Neural cell (in vitro differentiated cells): ENCODE results near the gene DDX25. TPM values are rescaled to one million over a fixed set of nuclear protein-coding genes. Genes with fewer than 3 reads are reported as not detected.

Experiments
- H2AFZ ChIP-seq: fragments of 200-600, 300-800 bp; sonication (generic), shearing (Covaris generic); 2 replicates; pipeline ENCODE4 v1.6.0; 2014; ENCODE audit warnings: low read depth, mild to moderate bottlenecking, antibody characterized with exemption, low read length, moderate library complexity
- H3F3A ChIP-seq: fragments of 200-600 bp; shearing (Covaris generic); 2 replicates; pipeline ENCODE4 v1.6.1; 2016; ENCODE audit warnings: mild to moderate bottlenecking, moderate library complexity, mixed read lengths, antibody characterized with exemption, low read length; ENCODE audit not compliant: insufficient read depth, poor library complexity, severe bottlenecking
- H3K27ac ChIP-seq: fragments of 200-600, 300-800 bp; sonication (generic), shearing (Covaris generic); 2 replicates; pipeline ENCODE4 v1.5.1; 2014; ENCODE audit warnings: mild to moderate bottlenecking, low read length, moderate library complexity
- H3K27me3 ChIP-seq: fragments of 300-800, 200-600 bp; sonication (generic), shearing (Covaris generic); 2 replicates; pipeline ENCODE4 v1.6.0; 2014; ENCODE audit warnings: mild to moderate bottlenecking, low read depth, low read length, moderate library complexity; ENCODE audit not compliant: insufficient read depth
- H3K36me3 ChIP-seq: fragments of 300-800, 200-600 bp; sonication (generic), shearing (Covaris generic); 2 replicates; pipeline ENCODE4 v1.5.1; 2014; ENCODE audit warnings: mild to moderate bottlenecking, antibody characterized with exemption, low read length, moderate library complexity; ENCODE audit not compliant: insufficient read depth
- H3K4me2 ChIP-seq: fragments of 300-800, 200-600 bp; sonication (generic), shearing (Covaris generic); 2 replicates; pipeline ENCODE4 v1.6.0; 2014; ENCODE audit warnings: mild to moderate bottlenecking, low read length
- H3K4me3 ChIP-seq: fragments of 300-800, 200-600 bp; sonication (generic), shearing (Covaris generic); 2 replicates; pipeline ENCODE4 v1.5.1; 2014; ENCODE audit warnings: mild to moderate bottlenecking, low read length, moderate library complexity
- H3K79me2 ChIP-seq: fragments of 200-600 bp; shearing (Covaris generic); replicated peaks from 2 replicates; pipeline ENCODE4 v1.6.0; 2014; ENCODE audit warnings: mild to moderate bottlenecking, low read length, moderate library complexity; ENCODE audit not compliant: insufficient read depth
- H3K9ac ChIP-seq: fragments of 300-800, 200-600 bp; sonication (generic), shearing (Covaris generic); 2 replicates; pipeline ENCODE4 v1.6.1; 2016; ENCODE audit warnings: mild to moderate bottlenecking, low read length, mixed read lengths
- H3K9me2 ChIP-seq: fragments of 200-600 bp; shearing (Covaris generic); 2 replicates; pipeline ENCODE4 v1.6.1; 2016; ENCODE audit warnings: mild to moderate bottlenecking, low read length, mixed read lengths; ENCODE audit not compliant: insufficient read depth
- H3K9me3 ChIP-seq: fragments of 200-600, 300-800 bp; sonication (generic), shearing (Covaris generic); 2 replicates; pipeline ENCODE4 v1.6.1; 2016; ENCODE audit warnings: mild to moderate bottlenecking, mixed run types, low read length, moderate library complexity, mixed read lengths
- H4K20me1 ChIP-seq: fragments of 200-600 bp; shearing (Covaris generic); 2 replicates; pipeline ENCODE4 v1.6.1; 2016; ENCODE audit warnings: mild to moderate bottlenecking, mixed run types; ENCODE audit not compliant: insufficient read depth
- CTCF ChIP-seq: fragments of 450-650 bp; IDR thresholded peaks from 2 replicates; pipeline ENCODE4 v1.5.1; 2014; ENCODE audit warnings: antibody characterized with exemption, mild to moderate bottlenecking, moderate library complexity; ENCODE audit not compliant: poor library complexity, severe bottlenecking
- EP300 ChIP-seq: fragments of 450-650 bp; conservative IDR thresholded peaks from 2 replicates; pipeline ENCODE4 v1.6.1; 2014; ENCODE audit warnings: antibody characterized with exemption, mild to moderate bottlenecking, moderate library complexity; ENCODE audit not compliant: poor library complexity, severe bottlenecking
- EZH2 ChIP-seq: fragments of 200-600, 300-800 bp; shearing (Covaris generic), sonication (generic); IDR thresholded peaks from 2 replicates; pipeline ENCODE4 v1.6.1; 2014; ENCODE audit warnings: antibody characterized with exemption, low read length, borderline replicate concordance, mild to moderate bottlenecking; ENCODE audit not compliant: insufficient read depth, poor library complexity, severe bottlenecking
- MXI1 ChIP-seq: fragments of 450-650 bp; conservative IDR thresholded peaks from 2 replicates; pipeline ENCODE4 v1.6.1; 2014; ENCODE audit warnings: antibody characterized with exemption, mild to moderate bottlenecking; ENCODE audit not compliant: poor library complexity, severe bottlenecking
- POLR2AphosphoS5 ChIP-seq: IDR thresholded peaks from 2 replicates; pipeline ENCODE4 v1.6.1; 2012
- RAD21 ChIP-seq: fragments of 450-650 bp; conservative IDR thresholded peaks from 2 replicates; pipeline ENCODE4 v1.6.1; 2014; ENCODE audit warnings: antibody characterized with exemption, mild to moderate bottlenecking, moderate library complexity
- SMC3 ChIP-seq: fragments of 450-650 bp; conservative IDR thresholded peaks from 2 replicates; pipeline ENCODE4 v1.6.1; 2014; ENCODE audit warnings: antibody characterized with exemption, mild to moderate bottlenecking, moderate library complexity; ENCODE audit not compliant: poor library complexity
- TAF1 ChIP-seq: IDR thresholded peaks from 2 replicates; pipeline ENCODE4 v1.6.1; 2012; ENCODE audit warnings: low read depth
- polyA plus RNA-seq: library from polyadenylated mRNA; depleted of rRNA; stranded (reverse); fragments of >200 nt; gene quantifications from 2 replicates; pipeline ENCODE4 v1.2.3, GENCODE V29; 2014
- TF ChIP-seq, protein P1 (sequence below): IDR thresholded peaks from 2 replicates; pipeline ENCODE4 v1.6.1; 2012; ENCODE audit warnings: borderline replicate concordance

Gene DDX25
- polyA plus RNA-seq, 1 donor from 2014 or later: 66.4 TPM

GRCh38 chr11:125930076-125930450 is 25.8 kb downstream of the DDX25 start:
- H3K4me3 ChIP-seq: no peak overlapping the region
- no peaks in the 10 kb centered on the region for H4K20me1 ChIP-seq
- TF ChIP-seq SMC3: no peak
- no peak for TF ChIP-seq CTCF
- no peak for TF ChIP-seq MXI1
- TF ChIP-seq, protein P1, sequence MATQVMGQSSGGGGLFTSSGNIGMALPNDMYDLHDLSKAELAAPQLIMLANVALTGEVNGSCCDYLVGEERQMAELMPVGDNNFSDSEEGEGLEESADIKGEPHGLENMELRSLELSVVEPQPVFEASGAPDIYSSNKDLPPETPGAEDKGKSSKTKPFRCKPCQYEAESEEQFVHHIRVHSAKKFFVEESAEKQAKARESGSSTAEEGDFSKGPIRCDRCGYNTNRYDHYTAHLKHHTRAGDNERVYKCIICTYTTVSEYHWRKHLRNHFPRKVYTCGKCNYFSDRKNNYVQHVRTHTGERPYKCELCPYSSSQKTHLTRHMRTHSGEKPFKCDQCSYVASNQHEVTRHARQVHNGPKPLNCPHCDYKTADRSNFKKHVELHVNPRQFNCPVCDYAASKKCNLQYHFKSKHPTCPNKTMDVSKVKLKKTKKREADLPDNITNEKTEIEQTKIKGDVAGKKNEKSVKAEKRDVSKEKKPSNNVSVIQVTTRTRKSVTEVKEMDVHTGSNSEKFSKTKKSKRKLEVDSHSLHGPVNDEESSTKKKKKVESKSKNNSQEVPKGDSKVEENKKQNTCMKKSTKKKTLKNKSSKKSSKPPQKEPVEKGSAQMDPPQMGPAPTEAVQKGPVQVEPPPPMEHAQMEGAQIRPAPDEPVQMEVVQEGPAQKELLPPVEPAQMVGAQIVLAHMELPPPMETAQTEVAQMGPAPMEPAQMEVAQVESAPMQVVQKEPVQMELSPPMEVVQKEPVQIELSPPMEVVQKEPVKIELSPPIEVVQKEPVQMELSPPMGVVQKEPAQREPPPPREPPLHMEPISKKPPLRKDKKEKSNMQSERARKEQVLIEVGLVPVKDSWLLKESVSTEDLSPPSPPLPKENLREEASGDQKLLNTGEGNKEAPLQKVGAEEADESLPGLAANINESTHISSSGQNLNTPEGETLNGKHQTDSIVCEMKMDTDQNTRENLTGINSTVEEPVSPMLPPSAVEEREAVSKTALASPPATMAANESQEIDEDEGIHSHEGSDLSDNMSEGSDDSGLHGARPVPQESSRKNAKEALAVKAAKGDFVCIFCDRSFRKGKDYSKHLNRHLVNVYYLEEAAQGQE: no peak
- no peak for TF ChIP-seq EP300
- TF ChIP-seq TAF1: no peak
- no peak for TF ChIP-seq POLR2AphosphoS5
- TF ChIP-seq RAD21: no peak
- TF ChIP-seq EZH2: no peak
- no peak overlapping the region for H2AFZ ChIP-seq
- no peak overlapping the region for H3K9ac ChIP-seq
- H3K4me2 ChIP-seq: no peak overlapping the region
- no peaks in the 10 kb centered on the region for H3K79me2 ChIP-seq
- no peaks in the 10 kb centered on the region for H3K9me2 ChIP-seq
- H3F3A ChIP-seq: no peaks in the 10 kb centered on the region
- H3K27me3 ChIP-seq: no peaks in the 10 kb centered on the region
- no peaks in the 10 kb centered on the region for H3K9me3 ChIP-seq
- H3K36me3 ChIP-seq: no peaks in the 10 kb centered on the region
- no peak overlapping the region for H3K27ac ChIP-seq

DNA sequence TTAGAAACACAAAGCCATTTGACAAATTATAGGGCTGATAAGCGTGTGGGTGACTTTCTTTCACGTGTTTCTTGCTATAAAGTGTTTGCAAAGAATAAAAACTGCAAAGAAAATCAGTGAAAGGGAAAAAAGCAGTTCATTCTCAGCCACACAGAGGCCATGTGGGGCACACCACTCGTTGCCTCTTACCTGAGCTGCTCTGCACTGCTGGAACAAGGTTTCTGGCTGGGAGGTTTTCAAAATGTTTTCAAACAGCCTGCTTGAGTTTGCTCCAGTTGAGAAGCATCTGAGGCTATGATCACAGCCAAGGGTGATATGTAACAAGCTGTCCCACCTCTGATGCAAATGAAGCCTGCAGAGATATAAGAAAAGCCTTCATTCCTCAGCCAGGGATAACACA is 26.8 kb downstream of the DDX25 start:
- Histone ChIP-seq H3F3A (no peaks in the 10 kb centered on the region), H2AFZ (no peak overlapping the region), H3K27me3 (no peaks in the 10 kb centered on the region), H3K36me3 (no peaks in the 10 kb centered on the region), H3K9me3 (no peaks in the 10 kb centered on the region), H3K9me2 (no peaks in the 10 kb centered on the region), H3K4me3 (no peak overlapping the region), H3K79me2 (no peaks in the 10 kb centered on the region), H3K9ac (no peak overlapping the region), H3K27ac (no peak overlapping the region), H3K4me2 (no peak overlapping the region), H4K20me1 (no peaks in the 10 kb centered on the region)
- TF ChIP-seq MXI1: no peak
- TF ChIP-seq TAF1: no peak

GRCh38 chr11:125931668-125932067 is 27.4 kb downstream of the DDX25 start:
- H3F3A ChIP-seq: no peaks in the 10 kb centered on the region
- H3K4me3 ChIP-seq: no peak overlapping the region
- no peak overlapping the region for H2AFZ ChIP-seq
- no peaks in the 10 kb centered on the region for H3K79me2 ChIP-seq
- H3K9ac ChIP-seq: no peak overlapping the region
- no peaks in the 10 kb centered on the region for H3K36me3 ChIP-seq
- no peak for TF ChIP-seq MXI1
- TF ChIP-seq RAD21: no peak
- TF ChIP-seq, protein P1: no peak
- no peak for TF ChIP-seq SMC3
- TF ChIP-seq TAF1: no peak
- no peak for TF ChIP-seq POLR2AphosphoS5
- no peak for TF ChIP-seq EZH2
- no peak for TF ChIP-seq EP300
- TF ChIP-seq CTCF: no peak
- H3K27ac ChIP-seq: no peak overlapping the region
- H3K4me2 ChIP-seq: no peak overlapping the region
- no peaks in the 10 kb centered on the region for H4K20me1 ChIP-seq
- H3K9me3 ChIP-seq: no peaks in the 10 kb centered on the region
- H3K27me3 ChIP-seq: no peaks in the 10 kb centered on the region
- no peaks in the 10 kb centered on the region for H3K9me2 ChIP-seq
